ENCODE measurements around the gene TLE4.
"Not testable (repeated sequence)": the region's sequence is repeated elsewhere in the genome, so short reads cannot be mapped to it uniquely, and the experiment has no call there.

DNA sequence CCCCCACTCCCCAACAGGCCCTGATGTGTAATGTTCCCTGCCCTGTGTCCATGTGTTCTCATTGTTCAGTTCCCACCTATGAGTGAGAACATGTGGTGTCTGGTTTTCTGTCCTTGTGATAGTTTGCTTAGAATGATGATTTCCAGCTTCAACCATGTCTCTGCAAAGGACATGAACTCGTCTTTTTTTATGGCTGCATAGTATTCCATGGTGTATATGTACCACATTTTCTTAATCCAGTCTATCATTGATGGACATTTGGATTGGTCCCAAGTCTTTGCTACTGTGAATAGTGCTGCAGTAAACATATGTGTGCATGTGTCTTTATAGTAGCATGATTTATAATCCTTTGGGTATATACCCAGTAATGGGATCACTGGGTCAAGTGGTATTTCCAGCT, 34.8 kb downstream of the TLE4 start:
- TF ChIP-seq POLR2A, POLR2AphosphoS5 (IDR thresholded peaks at IDR 0.05): not testable (repeated sequence)
- TF ChIP-seq, protein P1, sequence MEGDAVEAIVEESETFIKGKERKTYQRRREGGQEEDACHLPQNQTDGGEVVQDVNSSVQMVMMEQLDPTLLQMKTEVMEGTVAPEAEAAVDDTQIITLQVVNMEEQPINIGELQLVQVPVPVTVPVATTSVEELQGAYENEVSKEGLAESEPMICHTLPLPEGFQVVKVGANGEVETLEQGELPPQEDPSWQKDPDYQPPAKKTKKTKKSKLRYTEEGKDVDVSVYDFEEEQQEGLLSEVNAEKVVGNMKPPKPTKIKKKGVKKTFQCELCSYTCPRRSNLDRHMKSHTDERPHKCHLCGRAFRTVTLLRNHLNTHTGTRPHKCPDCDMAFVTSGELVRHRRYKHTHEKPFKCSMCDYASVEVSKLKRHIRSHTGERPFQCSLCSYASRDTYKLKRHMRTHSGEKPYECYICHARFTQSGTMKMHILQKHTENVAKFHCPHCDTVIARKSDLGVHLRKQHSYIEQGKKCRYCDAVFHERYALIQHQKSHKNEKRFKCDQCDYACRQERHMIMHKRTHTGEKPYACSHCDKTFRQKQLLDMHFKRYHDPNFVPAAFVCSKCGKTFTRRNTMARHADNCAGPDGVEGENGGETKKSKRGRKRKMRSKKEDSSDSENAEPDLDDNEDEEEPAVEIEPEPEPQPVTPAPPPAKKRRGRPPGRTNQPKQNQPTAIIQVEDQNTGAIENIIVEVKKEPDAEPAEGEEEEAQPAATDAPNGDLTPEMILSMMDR (IDR thresholded peaks at IDR 0.05), result not testable (repeated sequence)

All from prostate gland (tissue), 2 donors.